Choroid plexus epithelial cell (primary cell): Measurements from ENCODE around the gene PEPD.

Source experiments
- DNase-seq: peaks from one replicate; pipeline ENCODE4 v3.0.0-alpha.2; 2010; ENCODE audit warnings: low read depth
- H3K4me3 ChIP-seq: 2 replicates; pipeline ENCODE4 v1.5.1; 2011; ENCODE audit warnings: low read depth, mild to moderate bottlenecking, control low read depth, low read length, moderate library complexity
- CTCF ChIP-seq: conservative IDR thresholded peaks from 2 replicates; pipeline ENCODE4 v1.5.1; 2011; ENCODE audit warnings: low read depth, mild to moderate bottlenecking, control low read depth, inconsistent platforms, low read length, moderate library complexity

Gene PEPD

GRCh38 chr19:33429891-33430673, 91.5 kb downstream of the PEPD start:
- no peak for TF ChIP-seq CTCF
- no peak for DNase-seq
- H3K4me3 ChIP-seq, result no peak overlapping the region

GRCh38 chr19:33428627-33429125, 92.9 kb downstream of the PEPD start:
- no peak overlapping the region for H3K4me3 ChIP-seq
- TF ChIP-seq CTCF, result no peak
- DNase-seq, result no peak

GRCh38 chr19:33427801-33428626, 93.6 kb downstream of the PEPD start:
- no peak for DNase-seq
- TF ChIP-seq CTCF, result no peak
- no peak overlapping the region for H3K4me3 ChIP-seq

- no peak for DNase-seq
- no peak overlapping the region for H3K4me3 ChIP-seq
- TF ChIP-seq CTCF, result no peak
Observed at GRCh38 chr19:33426621-33427361, 94.8 kb downstream of the PEPD start.

GRCh38 chr19:33424181-33424580, 97.4 kb downstream of the PEPD start:
- no peak for TF ChIP-seq CTCF

GRCh38 chr19:33422369-33423180, 99.0 kb downstream of the PEPD start:
- no peak for TF ChIP-seq CTCF
- DNase-seq, result no peak

More at GRCh38 chr19:33424181-33424580, 97.4 kb downstream of the PEPD start:
- no peak overlapping the region for H3K4me3 ChIP-seq
- no peak for DNase-seq

More at GRCh38 chr19:33422369-33423180, 99.0 kb downstream of the PEPD start:
- H3K4me3 ChIP-seq, result no peak overlapping the region
